Measurements from ENCODE around the gene POU2F1.

POU2F1 gene

GRCh38 chr1:167198518-167199133 is 22.1 kb upstream of the POU2F1 start:
- H4K20me1 ChIP-seq (ENCODE audit: low read depth, low read length): no peaks in the 10 kb centered on the region
- no peaks in the 10 kb centered on the region for H3K9me2 ChIP-seq (replicated peaks; ENCODE audit: insufficient read depth, low read length)
- H3K4me3 ChIP-seq (ENCODE audit: insufficient read depth, low read length, poor library complexity, severe bottlenecking): no peak overlapping the region
- no peak overlapping the region for H2AFZ ChIP-seq (ENCODE audit: low read depth, low read length, severe bottlenecking)
- TF ChIP-seq CTCF (IDR thresholded peaks at IDR 0.05; ENCODE audit: insufficient read depth, low read length, poor library complexity, severe bottlenecking): no peak
- no peak for TF ChIP-seq EZH2phosphoT487 (conservative IDR thresholded peaks at IDR 0.05; ENCODE audit: low read length)
- H3K9me3 ChIP-seq (ENCODE audit: insufficient read depth, low read length): no peaks in the 10 kb centered on the region
- H3F3A ChIP-seq (ENCODE audit: insufficient read depth): no peaks in the 10 kb centered on the region
- no peak overlapping the region for H3K27ac ChIP-seq (ENCODE audit: low read depth, low read length)
- no peaks in the 10 kb centered on the region for H3K79me2 ChIP-seq (ENCODE audit: insufficient read depth, low read length)
- no peak overlapping the region for H3K4me2 ChIP-seq (ENCODE audit: low read depth, low read length, poor library complexity, severe bottlenecking)
- H3K27me3 ChIP-seq (ENCODE audit: low read length): no peaks in the 10 kb centered on the region
- no peaks in the 10 kb centered on the region for H3K36me3 ChIP-seq (ENCODE audit: low read length)
- H3K9ac ChIP-seq (ENCODE audit: low read length): no peak overlapping the region

GRCh38 chr1:167199656-167200055 is 21.0 kb upstream of the POU2F1 start:
- H3K27ac ChIP-seq (ENCODE audit: low read depth, low read length): no peak overlapping the region
- no peak overlapping the region for H3K4me3 ChIP-seq (ENCODE audit: insufficient read depth, low read length, poor library complexity, severe bottlenecking)
- no peaks in the 10 kb centered on the region for H3K79me2 ChIP-seq (ENCODE audit: insufficient read depth, low read length)
- no peak for TF ChIP-seq CTCF (IDR thresholded peaks at IDR 0.05; ENCODE audit: insufficient read depth, low read length, poor library complexity, severe bottlenecking)
- no peak for TF ChIP-seq EZH2phosphoT487 (conservative IDR thresholded peaks at IDR 0.05; ENCODE audit: low read length)
- no peak overlapping the region for H2AFZ ChIP-seq (ENCODE audit: low read depth, low read length, severe bottlenecking)
- no peaks in the 10 kb centered on the region for H3K36me3 ChIP-seq (ENCODE audit: low read length)
- no peaks in the 10 kb centered on the region for H3K27me3 ChIP-seq (ENCODE audit: low read length)
- no peaks in the 10 kb centered on the region for H3F3A ChIP-seq (ENCODE audit: insufficient read depth)
- H4K20me1 ChIP-seq (ENCODE audit: low read depth, low read length): no peaks in the 10 kb centered on the region
- no peaks in the 10 kb centered on the region for H3K9me3 ChIP-seq (ENCODE audit: insufficient read depth, low read length)
- H3K9ac ChIP-seq (ENCODE audit: low read length): no peak overlapping the region
- H3K9me2 ChIP-seq (replicated peaks; ENCODE audit: insufficient read depth, low read length): no peaks in the 10 kb centered on the region
- no peak overlapping the region for H3K4me2 ChIP-seq (ENCODE audit: low read depth, low read length, poor library complexity, severe bottlenecking)

- no peak for TF ChIP-seq CTCF (IDR thresholded peaks at IDR 0.05; ENCODE audit: insufficient read depth, low read length, poor library complexity, severe bottlenecking)
- TF ChIP-seq EZH2phosphoT487 (conservative IDR thresholded peaks at IDR 0.05; ENCODE audit: low read length): no peak
- Histone ChIP-seq H4K20me1 (ENCODE audit: low read depth, low read length) (no peaks in the 10 kb centered on the region), H3F3A (ENCODE audit: insufficient read depth) (no peaks in the 10 kb centered on the region), H3K36me3 (ENCODE audit: low read length) (no peaks in the 10 kb centered on the region), H2AFZ (ENCODE audit: low read depth, low read length, severe bottlenecking) (no peak overlapping the region), H3K4me3 (ENCODE audit: insufficient read depth, low read length, poor library complexity, severe bottlenecking) (no peak overlapping the region), H3K9ac (ENCODE audit: low read length) (no peak overlapping the region), H3K27me3 (ENCODE audit: low read length) (no peaks in the 10 kb centered on the region), H3K4me2 (ENCODE audit: low read depth, low read length, poor library complexity, severe bottlenecking) (no peak overlapping the region), H3K9me2 (replicated peaks; ENCODE audit: insufficient read depth, low read length) (no peaks in the 10 kb centered on the region), H3K9me3 (ENCODE audit: insufficient read depth, low read length) (no peaks in the 10 kb centered on the region), H3K27ac (ENCODE audit: low read depth, low read length) (no peak overlapping the region), H3K79me2 (ENCODE audit: insufficient read depth, low read length) (no peaks in the 10 kb centered on the region)
Measured at GRCh38 chr1:167200272-167200671, 20.4 kb upstream of the POU2F1 start.

All from SU-DHL-6 (cell line).